ENCODE data around the gene SHISA7.
"Not testable (repeated sequence)": the region's sequence is repeated elsewhere in the genome, so short reads cannot be mapped to it uniquely, and the experiment has no call there.

The SHISA7 gene

GRCh38 chr19:55421281-55421680 lies 21.8 kb downstream of the SHISA7 start:
- not testable (repeated sequence) for DNase-seq (ENCODE audit: low read depth in 1 of 2, low spot score in 1 of 2)

DNA sequence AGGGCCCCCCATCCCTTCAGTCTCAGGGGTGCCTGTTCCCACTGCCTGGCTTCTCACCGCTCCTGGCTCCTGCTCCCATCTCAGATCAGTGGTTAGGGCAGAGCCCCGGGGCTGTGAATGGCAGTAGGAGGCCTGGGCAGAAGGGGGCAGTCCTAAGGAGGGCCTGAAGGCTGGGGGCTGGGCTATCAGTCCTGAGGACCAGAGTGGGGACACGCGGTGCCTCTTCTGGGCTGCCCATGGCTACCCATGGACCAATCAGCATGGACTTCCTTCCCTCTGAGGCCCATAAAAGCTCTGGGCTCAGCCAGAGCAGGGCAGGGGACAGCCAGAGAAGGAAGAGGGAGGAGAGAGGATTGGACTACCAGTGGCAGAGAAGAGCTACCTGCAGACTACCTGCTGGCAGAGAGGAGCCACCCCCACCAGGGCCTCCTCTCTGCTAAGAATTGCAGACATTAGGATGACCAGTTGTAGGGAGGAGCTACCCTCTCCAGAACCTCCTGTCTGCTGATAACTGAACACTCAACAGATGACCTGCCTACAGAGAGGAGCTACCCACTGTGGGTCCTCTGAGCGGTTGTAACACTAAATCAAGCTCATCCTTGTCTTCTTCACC lies 23.4 kb downstream of the SHISA7 start:
- DNase-seq (ENCODE audit: low read depth in 1 of 2, low spot score in 1 of 2), result no peak

DNA sequence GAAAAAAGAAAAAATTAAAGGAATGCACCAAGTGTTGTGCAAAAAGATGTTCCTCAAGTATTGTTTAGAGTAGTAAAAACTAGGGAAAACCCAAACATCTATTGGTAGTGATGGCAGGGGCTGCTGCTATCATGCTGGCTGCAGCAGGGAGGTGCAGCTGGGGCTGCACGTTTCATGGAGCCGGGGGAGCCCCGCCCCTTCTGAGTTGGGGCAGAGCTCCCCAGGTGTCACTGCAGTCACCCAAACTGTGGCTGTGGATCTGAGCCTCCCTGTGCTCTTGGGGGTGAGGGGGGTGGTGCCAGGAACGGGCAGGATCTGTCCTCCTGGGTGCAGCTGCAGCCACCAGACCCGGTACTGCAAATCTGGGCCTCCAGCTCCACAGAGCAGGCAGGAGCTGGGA lies 24.0 kb downstream of the SHISA7 start:
- no peak for DNase-seq (ENCODE audit: low read depth in 1 of 2, low spot score in 1 of 2)

DNA sequence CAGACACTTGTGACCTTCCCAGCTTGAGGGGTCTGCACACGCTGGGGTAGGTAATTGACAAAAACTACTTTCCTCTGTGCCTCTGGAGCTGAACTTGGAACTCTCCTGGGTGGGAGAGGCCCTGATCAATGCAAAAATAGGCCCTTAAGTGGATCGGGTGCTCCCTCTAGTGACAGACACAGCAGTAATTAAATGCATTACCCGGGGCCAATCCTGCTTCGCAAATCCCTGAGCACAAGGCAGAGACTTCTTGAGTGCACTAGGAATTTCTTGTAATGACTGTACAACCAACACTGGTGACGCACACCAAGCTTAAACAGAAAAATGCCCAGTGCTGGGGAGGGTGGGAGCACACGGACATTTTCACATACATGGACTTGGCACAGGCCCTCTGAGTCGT lies 24.9 kb downstream of the SHISA7 start:
- DNase-seq (ENCODE audit: low read depth in 1 of 2, low spot score in 1 of 2), result peak in 1 of 2 donors; percentile 16

- DNase-seq (ENCODE audit: low read depth in 1 of 2, low spot score in 1 of 2), result no peak
Measured at GRCh38 chr19:55410168-55410567, 32.9 kb downstream of the SHISA7 start.

DNA sequence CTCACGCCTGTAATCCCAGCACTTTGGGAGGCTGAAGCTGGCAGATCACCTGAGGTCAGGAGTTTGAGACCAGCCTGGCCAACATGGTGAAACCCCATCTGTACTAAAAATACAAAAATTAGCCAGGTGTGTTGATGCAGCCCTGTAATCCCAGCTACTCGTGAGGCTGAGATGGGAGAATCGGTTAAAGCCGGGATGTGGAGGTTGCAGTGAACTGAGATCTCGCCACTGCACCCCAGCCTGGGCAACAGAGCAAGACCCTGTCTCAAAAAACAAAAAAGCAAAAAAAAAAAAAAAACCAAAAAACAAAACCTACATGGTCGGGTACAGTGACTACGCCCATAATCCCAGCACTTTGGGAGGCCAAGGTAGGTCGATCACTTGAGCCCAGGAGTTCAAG lies 33.9 kb downstream of the SHISA7 start:
- DNase-seq (ENCODE audit: low read depth in 1 of 2, low spot score in 1 of 2), result not testable (repeated sequence)

GRCh38 chr19:55408533-55408872 lies 34.6 kb downstream of the SHISA7 start:
- no peak for DNase-seq (ENCODE audit: low read depth in 1 of 2, low spot score in 1 of 2)

GRCh38 chr19:55407800-55408532 lies 35.1 kb downstream of the SHISA7 start:
- DNase-seq (ENCODE audit: low read depth in 1 of 2, low spot score in 1 of 2), result peak; percentile 88 to 95

GRCh38 chr19:55407550-55407799 lies 35.6 kb downstream of the SHISA7 start, which contains the start of gene UBE2S:
TSS of gene UBE2S (minus strand) at chr19:55407788. CDS start at chr19:55407589, 199 bp downstream.
- DNase-seq (ENCODE audit: low read depth in 1 of 2, low spot score in 1 of 2), result not testable (repeated sequence)

- peak in 1 of 2 donors; percentile 27 for DNase-seq (ENCODE audit: low read depth in 1 of 2, low spot score in 1 of 2)
Measured at GRCh38 chr19:55406826-55407549, 36.1 kb downstream of the SHISA7 start.

DNA sequence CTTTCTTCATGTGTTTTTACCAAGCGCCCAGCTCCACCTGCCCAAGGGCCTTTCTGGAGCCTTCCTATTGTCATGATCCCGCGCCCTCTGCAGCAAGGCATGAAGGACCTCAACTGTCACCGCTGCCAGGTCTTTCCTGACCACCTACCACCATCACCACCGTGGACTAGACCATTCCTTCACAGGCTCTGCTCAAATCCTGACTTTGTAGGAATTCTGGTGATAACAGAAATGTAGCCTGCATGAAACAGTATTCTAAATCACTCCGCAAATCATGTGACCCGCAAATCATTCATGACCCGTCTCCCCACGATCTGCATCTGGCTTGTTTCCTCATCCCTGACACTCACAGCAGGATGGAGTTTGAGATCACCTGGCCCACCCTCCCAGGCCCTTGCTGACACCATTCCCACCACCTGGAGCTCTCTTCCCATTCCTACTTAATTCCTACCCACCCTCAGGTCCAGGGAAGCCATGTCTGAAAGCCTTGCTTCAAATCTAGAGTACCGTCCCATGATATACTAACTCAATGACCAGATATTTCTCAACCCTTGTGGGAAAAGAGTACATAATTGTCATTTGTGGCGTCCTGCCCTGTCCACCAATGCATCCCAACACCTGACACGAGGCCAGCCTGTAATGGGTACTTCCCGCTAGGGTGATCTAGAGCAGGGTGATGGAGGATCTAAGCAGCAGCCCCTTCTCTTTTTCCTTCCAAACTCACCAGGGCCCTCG lies 36.8 kb downstream of the SHISA7 start:
- DNase-seq (ENCODE audit: low read depth in 1 of 2, low spot score in 1 of 2), result no peak

DNA sequence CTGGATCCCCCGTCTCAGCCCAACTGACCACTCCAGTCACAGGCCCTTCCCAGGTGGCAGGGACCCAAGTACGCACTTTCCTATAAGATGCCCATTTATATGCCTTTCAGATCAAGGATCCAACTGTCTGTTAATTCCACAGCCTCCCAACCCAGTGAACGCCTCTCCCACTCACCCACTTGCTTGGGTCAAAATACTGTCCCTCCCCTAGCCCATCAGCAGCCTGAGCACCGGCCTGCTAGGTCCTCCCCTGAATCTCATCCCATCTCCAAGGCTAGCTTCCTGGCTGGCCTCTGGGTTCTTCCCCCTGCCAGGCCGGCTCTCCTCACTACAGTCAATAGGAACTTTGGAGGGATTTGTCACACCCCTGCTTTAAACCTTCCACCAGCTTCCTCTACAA lies 37.5 kb downstream of the SHISA7 start:
- no peak for DNase-seq (ENCODE audit: low read depth in 1 of 2, low spot score in 1 of 2)

- no peak for DNase-seq (ENCODE audit: low read depth in 1 of 2, low spot score in 1 of 2)
Measured at GRCh38 chr19:55402509-55402908, 40.6 kb downstream of the SHISA7 start.

- not testable (repeated sequence) for DNase-seq (ENCODE audit: low read depth in 1 of 2, low spot score in 1 of 2)
Measured at GRCh38 chr19:55401390-55401789, 41.7 kb downstream of the SHISA7 start.

GRCh38 chr19:55400281-55401087 lies 42.6 kb downstream of the SHISA7 start:
- no peak for DNase-seq (ENCODE audit: low read depth in 1 of 2, low spot score in 1 of 2)

DNA sequence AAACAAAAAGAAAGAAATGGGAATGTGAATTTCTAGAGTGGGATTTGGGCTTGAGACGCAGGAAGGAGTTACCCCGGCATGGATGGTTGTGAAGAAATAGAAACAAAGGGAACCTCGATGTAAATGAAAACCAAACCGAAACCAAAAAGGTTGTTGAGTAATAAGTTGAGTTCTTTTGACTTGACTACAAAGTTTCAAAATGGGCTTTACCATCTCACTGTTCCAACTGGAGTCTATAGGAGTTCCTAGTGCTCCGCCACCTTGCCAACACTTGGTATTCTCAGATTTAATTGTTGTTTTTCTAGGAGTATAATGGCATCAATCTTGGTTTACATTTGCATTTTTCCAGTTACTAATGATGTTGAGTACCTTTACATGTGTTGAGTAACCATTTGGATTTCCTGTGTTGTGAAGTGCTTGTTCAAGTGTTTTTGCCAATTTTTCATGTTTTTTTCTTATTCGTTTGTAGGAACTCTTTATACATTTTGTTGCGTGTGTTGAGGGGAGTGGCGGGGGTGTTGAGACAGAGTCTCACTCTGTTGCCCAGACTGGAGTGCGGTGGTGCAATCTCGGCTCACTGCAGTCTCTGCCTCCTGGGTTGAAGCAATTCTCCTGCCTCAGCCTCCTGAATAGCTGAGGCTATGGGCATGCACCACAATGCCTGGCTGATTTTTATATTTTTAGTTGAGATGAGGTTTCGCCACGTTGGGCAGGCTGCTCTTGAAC lies 44.7 kb downstream of the SHISA7 start:
- DNase-seq (ENCODE audit: low read depth in 1 of 2, low spot score in 1 of 2), result no peak

- DNase-seq (ENCODE audit: low read depth in 1 of 2, low spot score in 1 of 2), result no peak
Measured at GRCh38 chr19:55392820-55393761, 50.0 kb downstream of the SHISA7 start.

DNA sequence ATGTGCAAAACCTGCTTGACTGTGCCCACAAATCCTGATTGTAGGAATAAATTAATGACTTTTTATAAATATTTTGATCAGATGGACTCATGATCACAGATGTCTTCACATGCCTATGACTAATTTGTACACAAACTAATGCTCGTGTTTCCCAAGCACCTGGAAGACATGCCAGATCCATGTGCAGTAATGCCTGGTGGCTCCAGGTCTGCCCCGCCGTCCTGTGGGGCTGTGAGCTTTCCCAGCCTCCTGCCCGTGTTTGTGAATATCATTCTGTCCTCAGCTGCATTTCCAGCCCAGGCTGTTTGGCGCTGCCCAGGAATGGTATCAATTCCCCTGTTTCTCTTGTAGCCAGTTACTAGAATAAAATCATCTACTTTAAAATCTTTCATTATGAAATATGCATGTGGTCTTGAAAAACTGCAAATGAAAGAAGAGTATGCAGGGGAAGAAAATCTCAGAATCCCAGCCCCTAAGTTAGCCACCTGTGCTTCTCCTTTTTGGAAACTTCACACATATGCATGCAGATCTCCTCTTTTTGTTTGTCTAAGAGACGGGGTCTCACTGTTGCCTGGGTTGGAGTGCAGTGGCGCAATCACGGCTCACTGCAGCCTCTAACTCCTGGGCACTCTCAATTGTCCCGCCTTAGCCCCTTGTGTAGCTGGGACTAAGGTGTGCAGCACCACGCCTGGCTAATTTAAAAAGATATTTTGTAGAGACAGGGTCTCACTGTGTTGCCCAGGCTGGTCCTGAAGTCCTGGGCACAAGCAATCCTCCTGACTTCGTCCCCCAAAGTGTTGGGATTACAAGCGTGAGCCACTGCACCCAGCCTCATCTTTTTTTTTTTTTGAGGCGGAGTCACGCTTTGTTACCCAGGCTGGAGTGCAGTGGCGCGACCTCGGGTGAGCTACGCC lies 51.1 kb downstream of the SHISA7 start:
- no peak for DNase-seq (ENCODE audit: low read depth in 1 of 2, low spot score in 1 of 2)

All from activated T-helper 1 cell treated with anti-CD3 and anti-CD28 coated beads, Interleukin-2, amount 50 U/mL, for 16 hours (primary cell).